ENCODE measurements around the gene SLC35F1.
"Not testable (repeated sequence)": the region's sequence is repeated elsewhere in the genome, so short reads cannot be mapped to it uniquely, and the experiment has no call there.

Gene SLC35F1

GRCh38 chr6:117906958-117907600, at the start of gene SLC35F1:
Gene SLC35F1, plus strand, starts transcription at chr6:117907264.
- DNase-seq = no peak

GRCh38 chr6:117858601-117859000, 48.5 kb upstream of the SLC35F1 start:
- not testable (repeated sequence) for DNase-seq

- DNase-seq = no peak
Measured at GRCh38 chr6:117861545-117861944, 45.5 kb upstream of the SLC35F1 start.

GRCh38 chr6:117866561-117866960, 40.5 kb upstream of the SLC35F1 start:
- no peak for DNase-seq

GRCh38 chr6:117870486-117871242, 36.4 kb upstream of the SLC35F1 start:
- DNase-seq = no peak

GRCh38 chr6:117880824-117881223, 26.2 kb upstream of the SLC35F1 start:
- DNase-seq = no peak

GRCh38 chr6:117890172-117890571, 16.9 kb upstream of the SLC35F1 start:
- no peak for DNase-seq

- no peak for DNase-seq
Measured at GRCh38 chr6:117906507-117906957, 532 bp upstream of the SLC35F1 start.

- no peak for DNase-seq
Measured at GRCh38 chr6:117907601-117908245, 659 bp downstream of the SLC35F1 start.

- no peak for DNase-seq
Measured at GRCh38 chr6:117908246-117909068, 1.4 kb downstream of the SLC35F1 start.

- DNase-seq = no peak
Measured at GRCh38 chr6:117909638-117910037, 2.6 kb downstream of the SLC35F1 start.

GRCh38 chr6:117910549-117910948, 3.5 kb downstream of the SLC35F1 start:
- DNase-seq = no peak

- DNase-seq = no peak
Measured at GRCh38 chr6:117911150-117911549, 4.1 kb downstream of the SLC35F1 start.

- no peak for DNase-seq
Measured at GRCh38 chr6:117911660-117912059, 4.6 kb downstream of the SLC35F1 start.

GRCh38 chr6:117915846-117916245, 8.8 kb downstream of the SLC35F1 start:
- DNase-seq = no peak

- DNase-seq = no peak
Measured at GRCh38 chr6:117916483-117916882, 9.4 kb downstream of the SLC35F1 start.

- no peak for DNase-seq
Measured at GRCh38 chr6:117917176-117917575, 10.1 kb downstream of the SLC35F1 start.

GRCh38 chr6:117918454-117918853, 11.4 kb downstream of the SLC35F1 start:
- DNase-seq = no peak

GRCh38 chr6:117919275-117919674, 12.2 kb downstream of the SLC35F1 start:
- no peak for DNase-seq

GRCh38 chr6:117919775-117920729, 13.0 kb downstream of the SLC35F1 start:
- no peak for DNase-seq

GRCh38 chr6:117924690-117925089, 17.6 kb downstream of the SLC35F1 start:
- DNase-seq = no peak

- DNase-seq = no peak
Measured at GRCh38 chr6:117927866-117928265, 20.8 kb downstream of the SLC35F1 start.
